ENCODE measurements around the gene DPH1.

Gene DPH1

GRCh38 chr17:2090804-2091534 lies 61.0 kb downstream of the DPH1 start:
- TF ChIP-seq CTCF (conservative IDR thresholded peaks at IDR 0.05; ENCODE audit: low read depth, low read length), result peak; percentile 46
- no peak for DNase-seq (ENCODE audit: low read depth)
- no peak overlapping the region for H3K4me3 ChIP-seq (ENCODE audit: low read length)

- no peak for DNase-seq (ENCODE audit: low read depth)
- no peak for TF ChIP-seq CTCF (conservative IDR thresholded peaks at IDR 0.05; ENCODE audit: low read depth, low read length)
- no peak overlapping the region for H3K4me3 ChIP-seq (ENCODE audit: low read length)
Observed at GRCh38 chr17:2092253-2092652, 62.3 kb downstream of the DPH1 start.

DNA sequence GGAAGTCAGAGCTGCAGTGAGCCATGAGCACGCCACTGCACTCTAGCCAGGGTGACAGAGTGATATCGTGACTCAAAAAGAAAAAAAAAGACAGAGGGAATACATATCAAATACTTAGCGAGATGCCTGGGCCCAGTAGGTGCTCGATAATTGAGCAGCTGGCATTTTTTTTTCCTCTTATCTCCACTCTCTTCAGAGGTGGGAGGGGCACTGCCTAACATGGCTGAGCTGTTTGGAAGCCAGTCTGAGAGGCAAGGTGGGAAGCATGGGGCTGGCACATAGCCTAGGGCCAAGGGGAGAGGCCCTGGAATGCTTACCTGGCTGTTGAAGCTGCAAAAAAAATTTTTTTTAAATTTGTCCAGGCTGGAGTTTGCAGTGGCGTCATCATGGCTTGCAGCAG lies 63.4 kb downstream of the DPH1 start:
- DNase-seq (ENCODE audit: low read depth), result no peak
- H3K4me3 ChIP-seq (ENCODE audit: low read length), result no peak overlapping the region
- TF ChIP-seq CTCF (conservative IDR thresholded peaks at IDR 0.05; ENCODE audit: low read depth, low read length), result no peak

Data from retinal pigment epithelial cell (primary cell).